ENCODE data around the gene SCGB1C1. TPM values are rescaled to one million over a fixed set of nuclear protein-coding genes. Genes with fewer than 3 reads are reported as not detected.
"Not testable (repeated sequence)": the region's sequence is repeated elsewhere in the genome, so short reads cannot be mapped to it uniquely, and the experiment has no call there.

Gene SCGB1C1
- total and polyA plus RNA-seq, 2 experiments from 2014 or later, result not detected

DNA sequence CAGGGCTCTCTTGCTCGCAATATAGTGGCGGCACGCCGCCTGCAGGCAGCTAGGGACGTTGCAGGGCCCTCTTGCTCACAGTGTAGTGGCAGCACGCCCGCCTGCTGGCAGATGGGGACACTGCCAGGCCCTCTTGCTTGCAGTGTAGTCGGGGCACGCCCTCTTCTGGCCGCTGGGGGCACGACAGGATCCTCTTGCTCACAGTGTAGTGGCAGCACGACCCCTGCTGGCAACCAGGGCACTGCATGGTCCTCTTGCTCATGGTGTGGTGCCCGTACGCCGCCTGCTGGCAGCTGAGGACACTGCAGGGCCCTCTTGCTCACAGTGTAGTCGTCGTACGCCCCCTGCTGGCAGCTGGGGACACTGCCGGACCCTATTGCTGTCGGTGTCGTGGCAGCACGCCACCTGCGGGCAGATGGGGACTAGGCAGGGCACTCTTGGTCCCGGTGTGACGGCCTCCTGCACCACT, 3.0 kb upstream of the SCGB1C1 start:
- not testable (repeated sequence) for H3K4me1 ChIP-seq (ENCODE audit: insufficient read depth); H3K4me1 Mint-ChIP-seq; H3K79me2 ChIP-seq (replicated peaks; ENCODE audit: insufficient read depth); H3K4me2 ChIP-seq; H3K27ac Mint-ChIP-seq; H3F3A ChIP-seq (replicated peaks; ENCODE audit: low read depth); H3K27me3 ChIP-seq (ENCODE audit: insufficient read depth); H2AFZ ChIP-seq; H3K4me3 Mint-ChIP-seq; H3K36me3 ChIP-seq (ENCODE audit: insufficient read depth); H3K9me2 ChIP-seq (ENCODE audit: insufficient read depth); H3K27ac ChIP-seq (ENCODE audit: low read depth); DNase-seq (ENCODE audit: low spot score); H3K36me3 Mint-ChIP-seq (ENCODE audit: low read depth); H3K27me3 Mint-ChIP-seq (ENCODE audit: insufficient read depth, low read depth, poor library complexity); H4K20me1 ChIP-seq (replicated peaks; ENCODE audit: insufficient read depth); H3K4me3 ChIP-seq
- peak in 1 of 2 experiments; percentile 26; a peak in 2 of 4 replicates for TF ChIP-seq CTCF (conservative IDR thresholded peaks at IDR 0.05; ENCODE audit: low read depth in 2 of 2)
- peak; percentile 80 for ATAC-seq
- peaks cover 17% of the 10 kb centered on the region for H3K9me3 Mint-ChIP-seq

DNA sequence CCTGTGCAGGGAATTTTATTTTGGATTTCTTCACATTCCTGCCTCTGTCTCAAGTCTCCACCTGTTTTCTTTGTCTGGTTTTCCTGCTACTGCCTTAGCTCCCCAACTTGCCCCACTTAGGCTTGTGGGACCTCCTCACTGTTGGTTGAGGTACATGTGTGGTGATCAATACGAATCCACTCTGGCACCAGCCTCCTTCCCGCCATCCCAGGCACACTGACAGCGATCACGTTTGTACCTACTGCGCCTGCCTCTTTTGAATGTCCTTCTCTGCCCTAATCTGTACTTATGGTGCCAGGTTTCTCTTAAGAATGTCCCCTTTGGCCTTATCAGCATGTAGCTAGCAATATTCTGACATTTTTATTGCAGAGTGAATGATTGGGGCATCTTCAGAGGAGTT, 2.3 kb upstream of the SCGB1C1 start:
- H2AFZ ChIP-seq; H3K27me3 ChIP-seq (ENCODE audit: insufficient read depth); H3K27ac Mint-ChIP-seq; H4K20me1 ChIP-seq (replicated peaks; ENCODE audit: insufficient read depth); H3F3A ChIP-seq (replicated peaks; ENCODE audit: low read depth); H3K4me1 Mint-ChIP-seq; H3K4me3 ChIP-seq; H3K36me3 Mint-ChIP-seq (ENCODE audit: low read depth); H3K4me2 ChIP-seq; H3K27ac ChIP-seq (ENCODE audit: low read depth); H3K36me3 ChIP-seq (ENCODE audit: insufficient read depth); H3K4me1 ChIP-seq (ENCODE audit: insufficient read depth); H3K79me2 ChIP-seq (replicated peaks; ENCODE audit: insufficient read depth); ATAC-seq; H3K9me2 ChIP-seq (ENCODE audit: insufficient read depth); H3K4me3 Mint-ChIP-seq; DNase-seq (ENCODE audit: low spot score); H3K27me3 Mint-ChIP-seq (ENCODE audit: insufficient read depth, low read depth, poor library complexity): not testable (repeated sequence)
- peaks cover 17% of the 10 kb centered on the region for H3K9me3 Mint-ChIP-seq

DNA sequence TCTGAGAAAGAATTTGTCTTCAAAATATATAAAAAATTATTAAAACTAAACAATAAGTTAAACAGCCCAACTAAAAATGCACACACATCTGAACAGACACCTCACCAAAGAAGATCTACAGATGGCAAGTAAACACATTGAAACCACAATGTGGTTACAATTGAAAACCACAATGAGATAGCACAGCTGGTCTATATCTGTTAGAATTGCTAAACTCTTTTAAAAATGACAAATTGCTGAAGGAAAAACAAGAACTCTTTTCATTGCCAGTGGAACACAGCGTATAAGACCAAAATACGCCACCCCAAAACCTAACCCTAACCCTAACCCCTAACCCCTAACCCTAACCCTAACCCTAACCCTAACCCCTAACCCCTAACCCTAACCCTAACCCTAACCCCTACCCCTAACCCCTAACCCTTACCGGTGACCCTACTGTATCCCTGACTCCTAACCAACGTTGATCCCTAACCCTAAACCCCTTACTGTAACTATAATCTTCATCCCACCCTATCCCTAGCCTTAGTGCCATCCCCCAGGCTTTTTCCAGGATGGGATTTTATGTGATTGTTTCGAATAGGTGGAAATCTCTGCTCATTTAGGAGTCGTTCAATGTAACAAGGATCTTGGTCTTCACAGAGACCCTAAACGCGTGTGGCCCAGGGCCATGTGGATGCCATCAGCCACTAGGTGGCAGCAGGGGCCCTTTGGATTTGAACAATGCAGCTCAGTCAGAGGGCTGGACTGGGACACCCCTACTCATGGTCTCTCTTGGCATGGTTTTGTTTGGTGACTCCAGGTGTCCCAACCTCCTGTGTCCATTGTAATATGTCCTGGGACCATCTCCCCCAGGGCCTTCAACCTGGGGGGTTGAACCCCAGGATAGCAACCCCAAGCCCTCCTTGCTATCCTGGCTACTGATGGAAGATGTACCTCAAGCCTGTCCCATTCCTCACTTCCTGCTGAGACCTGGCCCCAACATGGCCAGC, 1.1 kb upstream of the SCGB1C1 start:
- peaks cover 17% of the 10 kb centered on the region for H3K9me3 Mint-ChIP-seq
- H3K36me3 ChIP-seq (ENCODE audit: insufficient read depth); H3K4me3 ChIP-seq; H3K79me2 ChIP-seq (replicated peaks; ENCODE audit: insufficient read depth); H2AFZ ChIP-seq; H4K20me1 ChIP-seq (replicated peaks; ENCODE audit: insufficient read depth); H3K27ac Mint-ChIP-seq; H3K27me3 Mint-ChIP-seq (ENCODE audit: insufficient read depth, low read depth, poor library complexity); H3K27ac ChIP-seq (ENCODE audit: low read depth); H3K4me1 Mint-ChIP-seq; H3F3A ChIP-seq (replicated peaks; ENCODE audit: low read depth); H3K4me3 Mint-ChIP-seq; H3K27me3 ChIP-seq (ENCODE audit: insufficient read depth); H3K4me1 ChIP-seq (ENCODE audit: insufficient read depth); H3K4me2 ChIP-seq; H3K9me2 ChIP-seq (ENCODE audit: insufficient read depth); H3K36me3 Mint-ChIP-seq (ENCODE audit: low read depth); DNase-seq (ENCODE audit: low spot score): not testable (repeated sequence)
- ATAC-seq, result peak; percentile 61

GRCh38 chr11:193481-193880, 603 bp downstream of the SCGB1C1 start:
- H3K4me2 ChIP-seq; H3K27me3 ChIP-seq (ENCODE audit: insufficient read depth); ATAC-seq; H3F3A ChIP-seq (replicated peaks; ENCODE audit: low read depth); H2AFZ ChIP-seq; H3K27ac Mint-ChIP-seq; H3K4me3 ChIP-seq; H4K20me1 ChIP-seq (replicated peaks; ENCODE audit: insufficient read depth); H3K4me1 Mint-ChIP-seq; H3K4me3 Mint-ChIP-seq; H3K9me2 ChIP-seq (ENCODE audit: insufficient read depth); H3K27ac ChIP-seq (ENCODE audit: low read depth); H3K36me3 Mint-ChIP-seq (ENCODE audit: low read depth); H3K79me2 ChIP-seq (replicated peaks; ENCODE audit: insufficient read depth); H3K27me3 Mint-ChIP-seq (ENCODE audit: insufficient read depth, low read depth, poor library complexity); DNase-seq (ENCODE audit: low spot score); H3K4me1 ChIP-seq (ENCODE audit: insufficient read depth); H3K36me3 ChIP-seq (ENCODE audit: insufficient read depth): not testable (repeated sequence)
- peaks cover 17% of the 10 kb centered on the region for H3K9me3 Mint-ChIP-seq
